T-cell (primary cell): Measurements from ENCODE around the gene NCAPG2. TPM values are rescaled to one million over a fixed set of nuclear protein-coding genes. Genes with fewer than 3 reads are reported as not detected.

Experiments used
- ATAC-seq, 4 experiments: fragments of 200-7000 bp in 3 of 4; fragments of 150-1000 bp in 1 of 4; cut with Tn5 transposase; replicated peaks in 1 of 4; 1 replicate in 3 of 4; 2 replicates in 1 of 4; pipeline ENCODE4 v1.10.0; 2021; ENCODE audit warnings: moderate library complexity in 3 of 4, mild to moderate bottlenecking in 2 of 4, moderate number of reproducible peaks in 1 of 4
- CTCF ChIA-PET, 2 donors: fragments of 300-600 bp; sonication (Branson Sonifier 250); formaldehyde crosslinking; loops; one replicate each; lab custom pipeline; 2022; ENCODE audit warnings: antibody characterized with exemption in 2 of 2; lab: Charles Lee
- POLR2A ChIA-PET, 2 donors: fragments of 300-600 bp; sonication (Branson Sonifier 250); formaldehyde crosslinking; loops; one replicate each; lab custom pipeline; 2022; ENCODE audit warnings: antibody characterized with exemption in 2 of 2; lab: Charles Lee
- DNase-seq, 35 experiments: peaks; one replicate each; pipeline versions ENCODE4 v3.0.0 to v3.0.0-alpha.2; 2013 to 2023
- H3K27ac ChIP-seq: one replicate; pipeline ENCODE4 v1.5.1; 2013; ENCODE audit warnings: low read length
- H3K27me3 ChIP-seq, 2 experiments: replicated peaks in 1 of 2; 1 replicate in 1 of 2; 2 replicates in 1 of 2; pipeline versions ENCODE4 v1.6.1 to v1.7.0; 2013; ENCODE audit warnings: low read length in 1 of 2, mixed read lengths in 1 of 2; ENCODE audit not compliant: control insufficient read depth in 2 of 2, insufficient read depth in 2 of 2; ENCODE audit errors: extremely low read depth in 1 of 2
- H3K36me3 ChIP-seq, 2 donors: 1 replicate in 1 of 2; 2 replicates in 1 of 2; pipeline versions ENCODE4 v1.6.1 to v1.7.0; 2013; ENCODE audit warnings: low read length in 1 of 2; ENCODE audit not compliant: control insufficient read depth in 2 of 2, insufficient read depth in 1 of 2; ENCODE audit errors: extremely low read depth in 1 of 2
- H3K4me1 ChIP-seq, 2 experiments: 1 replicate in 1 of 2; 2 replicates in 1 of 2; pipeline versions ENCODE4 v1.6.1 to v1.7.0; 2013; ENCODE audit warnings: low read length in 2 of 2, mixed read lengths in 1 of 2; ENCODE audit not compliant: insufficient read depth in 2 of 2, control insufficient read depth in 1 of 2; ENCODE audit errors: extremely low read depth in 1 of 2
- H3K4me3 ChIP-seq, 2 donors: 1 replicate in 1 of 2; 2 replicates in 1 of 2; pipeline versions ENCODE4 v1.5.1 to v1.7.0; 2013; ENCODE audit warnings: mild to moderate bottlenecking in 2 of 2, low read length in 1 of 2, moderate library complexity in 1 of 2; ENCODE audit not compliant: control insufficient read depth in 1 of 2; ENCODE audit errors: extremely low read depth in 1 of 2
- H3K9me3 ChIP-seq: 2 replicates; pipeline ENCODE4 v1.7.0; 2013
- H3K27ac Mint-ChIP-seq, 2 donors: one replicate each; pipeline ENCODE4 v1.8.0; 2020 to 2021; ENCODE audit warnings: mild to moderate bottlenecking in 2 of 2, mixed read lengths in 2 of 2
- H3K27me3 Mint-ChIP-seq, 2 donors: one replicate each; pipeline ENCODE4 v1.8.0; 2021 to 2022; ENCODE audit warnings: mixed read lengths in 2 of 2
- H3K36me3 Mint-ChIP-seq: one replicate; pipeline ENCODE4 v1.8.0; 2021; ENCODE audit warnings: mixed read lengths
- H3K4me1 Mint-ChIP-seq, 3 donors: one replicate each; pipeline ENCODE4 v1.8.0; 2020 to 2022; ENCODE audit warnings: mixed read lengths in 3 of 3, mild to moderate bottlenecking in 1 of 3
- H3K4me3 Mint-ChIP-seq, 3 donors: one replicate each; pipeline ENCODE4 v1.8.0; 2020 to 2022; ENCODE audit warnings: mild to moderate bottlenecking in 3 of 3, mixed read lengths in 3 of 3, moderate library complexity in 3 of 3
- H3K9me3 Mint-ChIP-seq, 3 donors: one replicate each; pipeline ENCODE4 v1.8.0; 2020 to 2022; ENCODE audit warnings: mixed read lengths in 3 of 3
- WGBS: methylation state at CpG from one replicate; pipeline ENCODE4 v1.1.5; 2013; ENCODE audit warnings: missing lambda C conversion rate; ENCODE audit not compliant: insufficient coverage; 5-methylcytosine and 5-hydroxymethylcytosine counted together
- total RNA-seq, 35 experiments: library from RNA in 6 of 35; stranded (reverse) in 6 of 35; fragments of 120-200 nt in 1 of 35; gene quantifications; one replicate each; pipeline versions ENCODE4 v1.2.1 to v1.2.4 and lab custom pipeline; 2013 to 2026

The NCAPG2 gene
- total RNA-seq, 5 donors from 2014 or later (not counting 1 experiment from before 2014, with no cell fraction given) = 6.2 to 14.7 (median 11.9) TPM

GRCh38 chr7:158585721-158586498, 118.7 kb downstream of the NCAPG2 start:
- Histone ChIP-seq H3K9me3 (no peaks in the 10 kb centered on the region), H3K27ac (no peak overlapping the region), H3K4me1 (peaks cover 2 to 20% of the 10 kb centered on the region in 2 experiments), H3K27me3 (peaks cover 8 to 61% of the 10 kb centered on the region in 2 experiments), H3K4me3 (peak overlapping the region in 1 of 2 donors; percentile 40), H3K36me3 (no peaks in the 10 kb centered on the region)
- Mint-ChIP-seq H3K4me1 (peaks cover 8 to 26% (median 20%) of the 10 kb centered on the region in 3 donors), H3K36me3 (no peaks in the 10 kb centered on the region), H3K27ac (peak overlapping the region in 1 of 2 donors; percentile 23), H3K9me3 (peaks cover 2 to 4% (median 2%) of the 10 kb centered on the region in 3 donors), H3K27me3 (peaks cover 43 to 53% of the 10 kb centered on the region in 2 donors), H3K4me3 (peak overlapping the region; percentile 43 to 75 (median 51))
- CTCF ChIA-PET = no interaction called here
- DNase-seq (no peak), ATAC-seq (no peak)
- POLR2A ChIA-PET = no interaction called here
- 43% methylated on average over 12 of the region's 17 CpGs for WGBS

- no peak for DNase-seq
- Mint-ChIP-seq H3K9me3 (peaks cover 8 to 14% (median 10%) of the 10 kb centered on the region in 3 donors), H3K4me3 (no peak overlapping the region), H3K4me1 (peaks cover 8 to 26% (median 20%) of the 10 kb centered on the region in 3 donors), H3K27me3 (peaks cover 44 to 51% of the 10 kb centered on the region in 2 donors), H3K36me3 (no peaks in the 10 kb centered on the region), H3K27ac (no peak overlapping the region)
- 70% methylated on average over 4 of the region's 8 CpGs for WGBS
- H3K27me3 ChIP-seq = peaks cover 8 to 61% of the 10 kb centered on the region in 2 experiments
- H3K4me1 ChIP-seq = peaks cover 2 to 20% of the 10 kb centered on the region in 2 experiments
- no peak for ATAC-seq
- ChIA-PET CTCF (no interaction called here), POLR2A (no interaction called here)
- H3K4me3 ChIP-seq = no peak overlapping the region
- H3K27ac ChIP-seq = no peak overlapping the region
- H3K36me3 ChIP-seq = no peaks in the 10 kb centered on the region
- no peaks in the 10 kb centered on the region for H3K9me3 ChIP-seq
Measured at GRCh38 chr7:158584407-158584806, 120.2 kb downstream of the NCAPG2 start.

- Mint-ChIP-seq H3K4me1 (peaks cover 8 to 23% (median 16%) of the 10 kb centered on the region in 3 donors), H3K9me3 (peaks cover 11 to 18% (median 13%) of the 10 kb centered on the region in 3 donors), H3K36me3 (no peaks in the 10 kb centered on the region), H3K4me3 (no peak overlapping the region), H3K27me3 (peaks cover 41 to 45% of the 10 kb centered on the region in 2 donors), H3K27ac (no peak overlapping the region)
- Histone ChIP-seq H3K27ac (no peak overlapping the region), H3K4me1 (peaks cover 2 to 20% of the 10 kb centered on the region in 2 experiments), H3K9me3 (no peaks in the 10 kb centered on the region), H3K4me3 (no peak overlapping the region), H3K27me3 (peaks cover 8 to 55% of the 10 kb centered on the region in 2 experiments), H3K36me3 (no peaks in the 10 kb centered on the region)
- CTCF ChIA-PET = interaction anchor here (0.6 kb wide), 2 partner anchors 11 to 98 kb away, joined by 3 to 6 read pairs; no protein-coding TSS in a partner anchor
- no peak for ATAC-seq
- POLR2A ChIA-PET = no interaction called here
- no peak for DNase-seq
- WGBS = no CpG with 5 or more reads among the region's 6 CpGs
Measured at GRCh38 chr7:158583810-158584209, 120.8 kb downstream of the NCAPG2 start.

GRCh38 chr7:158583143-158583542, 121.5 kb downstream of the NCAPG2 start:
- peaks cover 8 to 49% of the 10 kb centered on the region in 2 experiments for H3K27me3 ChIP-seq
- Mint-ChIP-seq H3K4me1 (peaks cover 8 to 21% (median 14%) of the 10 kb centered on the region in 3 donors), H3K27ac (no peak overlapping the region), H3K9me3 (peaks cover 11 to 18% (median 13%) of the 10 kb centered on the region in 3 donors), H3K4me3 (no peak overlapping the region), H3K36me3 (no peaks in the 10 kb centered on the region), H3K27me3 (peaks cover 38 to 42% of the 10 kb centered on the region in 2 donors)
- CTCF ChIA-PET = interaction anchor here (0.6 kb wide), 2 partner anchors 10 to 97 kb away, joined by 3 to 6 read pairs; no protein-coding TSS in a partner anchor
- H3K4me3 ChIP-seq = no peak overlapping the region
- DNase-seq = no peak
- WGBS = 76% methylated on average over 5 of the region's 5 CpGs
- no peaks in the 10 kb centered on the region for H3K9me3 ChIP-seq
- ATAC-seq = no peak
- no peaks in the 10 kb centered on the region for H3K36me3 ChIP-seq
- no peak overlapping the region for H3K27ac ChIP-seq
- POLR2A ChIA-PET = no interaction called here
- H3K4me1 ChIP-seq = peaks cover 2 to 19% of the 10 kb centered on the region in 2 experiments

GRCh38 chr7:158582089-158582456, 122.5 kb downstream of the NCAPG2 start:
- peaks cover 8 to 21% (median 14%) of the 10 kb centered on the region in 3 donors for H3K4me1 Mint-ChIP-seq
- WGBS = 90% methylated on average over 6 of the region's 6 CpGs
- no peak overlapping the region for H3K27ac ChIP-seq
- no peak overlapping the region for H3K4me3 ChIP-seq
- ChIA-PET CTCF (no interaction called here), POLR2A (interaction anchor here in 1 of 2 donors (0.7 kb wide), 1 partner anchor 302 kb away, joined by 8 read pairs; no protein-coding TSS in a partner anchor)
- no peak overlapping the region for H3K4me3 Mint-ChIP-seq
- H3K9me3 Mint-ChIP-seq = peaks cover 11 to 18% (median 13%) of the 10 kb centered on the region in 3 donors
- DNase-seq = no peak
- no peaks in the 10 kb centered on the region for H3K36me3 ChIP-seq
- peaks cover 2 to 17% of the 10 kb centered on the region in 2 experiments for H3K4me1 ChIP-seq
- no peak for ATAC-seq
- no peak overlapping the region for H3K27ac Mint-ChIP-seq
- peaks cover 38 to 42% of the 10 kb centered on the region in 2 donors for H3K27me3 Mint-ChIP-seq
- no peaks in the 10 kb centered on the region for H3K9me3 ChIP-seq
- H3K27me3 ChIP-seq = peaks cover 8 to 48% of the 10 kb centered on the region in 2 experiments
- H3K36me3 Mint-ChIP-seq = no peaks in the 10 kb centered on the region

GRCh38 chr7:158581440-158582088, 123.0 kb downstream of the NCAPG2 start:
- 67% methylated on average over 1 of the region's 7 CpGs for WGBS
- Mint-ChIP-seq H3K27ac (no peak overlapping the region), H3K9me3 (peaks cover 11 to 18% (median 13%) of the 10 kb centered on the region in 3 donors), H3K4me1 (peaks cover 8 to 21% (median 14%) of the 10 kb centered on the region in 3 donors), H3K4me3 (no peak overlapping the region), H3K36me3 (no peaks in the 10 kb centered on the region), H3K27me3 (peaks cover 38 to 42% of the 10 kb centered on the region in 2 donors)
- Histone ChIP-seq H3K9me3 (no peaks in the 10 kb centered on the region), H3K4me3 (no peak overlapping the region), H3K27me3 (peaks cover 8 to 44% of the 10 kb centered on the region in 2 experiments), H3K36me3 (no peaks in the 10 kb centered on the region), H3K4me1 (peaks cover 0 to 13% of the 10 kb centered on the region in 2 experiments), H3K27ac (no peak overlapping the region)
- DNase-seq (no peak), ATAC-seq (no peak)
- ChIA-PET CTCF (no interaction called here), POLR2A (no interaction called here)
